ENCODE data around the gene REM2.

REM2 gene

GRCh38 chr14:22872833-22873520 lies 10.0 kb upstream of the REM2 start:
- DNase-seq (ENCODE audit: low read depth), result no peak

- no peak for DNase-seq (ENCODE audit: low read depth)
Measured at GRCh38 chr14:22875003-22875747, 7.8 kb upstream of the REM2 start.

- DNase-seq (ENCODE audit: low read depth), result no peak
Measured at GRCh38 chr14:22875748-22876319, 7.2 kb upstream of the REM2 start.

- no peak for DNase-seq (ENCODE audit: low read depth)
Measured at GRCh38 chr14:22877000-22877501, 6.0 kb upstream of the REM2 start.

- DNase-seq (ENCODE audit: low read depth), result no peak
Measured at GRCh38 chr14:22878271-22879246, 4.5 kb upstream of the REM2 start.

GRCh38 chr14:22882064-22882463 lies 958 bp upstream of the REM2 start:
- DNase-seq (ENCODE audit: low read depth), result no peak

GRCh38 chr14:22882529-22883172 lies 371 bp upstream of the REM2 start:
- DNase-seq (ENCODE audit: low read depth), result peak; percentile 31

GRCh38 chr14:22884076-22884737 lies 1.2 kb downstream of the REM2 start:
- DNase-seq (ENCODE audit: low read depth), result no peak

- no peak for DNase-seq (ENCODE audit: low read depth)
Measured at GRCh38 chr14:22884738-22885523, 1.9 kb downstream of the REM2 start.

GRCh38 chr14:22885975-22886374 lies 3.0 kb downstream of the REM2 start:
- no peak for DNase-seq (ENCODE audit: low read depth)

GRCh38 chr14:22886500-22887259 lies 3.7 kb downstream of the REM2 start:
- peak; percentile 53 for DNase-seq (ENCODE audit: low read depth)

GRCh38 chr14:22887260-22887989 lies 4.4 kb downstream of the REM2 start:
- DNase-seq (ENCODE audit: low read depth), result peak; percentile 26

GRCh38 chr14:22887990-22888378 lies 5.0 kb downstream of the REM2 start:
- DNase-seq (ENCODE audit: low read depth), result no peak

- no peak for DNase-seq (ENCODE audit: low read depth)
Measured at GRCh38 chr14:22888662-22889061, 5.6 kb downstream of the REM2 start.

GRCh38 chr14:22890416-22890815 lies 7.4 kb downstream of the REM2 start:
- no peak for DNase-seq (ENCODE audit: low read depth)

GRCh38 chr14:22892488-22892887 lies 9.5 kb downstream of the REM2 start:
- no peak for DNase-seq (ENCODE audit: low read depth)

- no peak for DNase-seq (ENCODE audit: low read depth)
Measured at GRCh38 chr14:22893706-22894105, 10.7 kb downstream of the REM2 start.

GRCh38 chr14:22895402-22895801 lies 12.4 kb downstream of the REM2 start:
- no peak for DNase-seq (ENCODE audit: low read depth)
